ENCODE results near the gene FZD10. TPM values are rescaled to one million over a fixed set of nuclear protein-coding genes. Genes with fewer than 3 reads are reported as not detected.

Gene FZD10
- total and polyA plus RNA-seq, 2 of the 4 experiments (the other 2 are of a cell fraction) = not detected

- Histone ChIP-seq H4K5ac (ENCODE audit: low read depth, low read length) (no peak overlapping the region), H2BK120ac (ENCODE audit: low read depth, low read length) (no peak overlapping the region), H3K23ac (ENCODE audit: low read depth, low read length) (no peak overlapping the region), H3K27ac (ENCODE audit: insufficient read depth, low read length) (no peak overlapping the region), H2AK9ac (replicated peaks; ENCODE audit: low read depth, low read length, poor library complexity) (no peak overlapping the region), H3K4me1 (ENCODE audit: control insufficient read depth, insufficient read depth, low read length) (no peaks in the 10 kb centered on the region), H2BK20ac (ENCODE audit: low read depth, low read length) (no peak overlapping the region), H4K8ac (ENCODE audit: low read depth in 2 of 2, low read length in 2 of 2) (no peak overlapping the region), H2AK5ac (ENCODE audit: low read depth, low read length) (no peak overlapping the region), H3K36me3 (ENCODE audit: control insufficient read depth, insufficient read depth, low read length) (no peaks in the 10 kb centered on the region), H4K91ac (ENCODE audit: insufficient read depth, low read depth, low read length) (no peak overlapping the region), H3K9me1 (ENCODE audit: insufficient read depth, low read length) (no peaks in the 10 kb centered on the region), H3K4me2 (ENCODE audit: low read depth, low read length) (no peak overlapping the region), H3K56ac (ENCODE audit: extremely low read depth, insufficient read depth, low read length) (no peak overlapping the region), H3K9me3 (ENCODE audit: control insufficient read depth, insufficient read depth, low read length) (peaks cover 25% of the 10 kb centered on the region), H3K14ac (replicated peaks; ENCODE audit: low read depth, low read length) (no peak overlapping the region), H3K27me3 (ENCODE audit: control insufficient read depth, insufficient read depth, low read length) (no peaks in the 10 kb centered on the region), H4K20me1 (ENCODE audit: insufficient read depth, low read length) (no peaks in the 10 kb centered on the region), H3K79me1 (ENCODE audit: low read depth in 1 of 2, low read length in 2 of 2) (no peaks in the 10 kb centered on the region), H2AFZ (replicated peaks; ENCODE audit: low read length, poor library complexity) (no peak overlapping the region), H2BK15ac (ENCODE audit: low read depth, low read length) (no peak overlapping the region), H3K4ac (ENCODE audit: low read depth, low read length) (no peak overlapping the region), H2BK5ac (ENCODE audit: low read depth, low read length, poor library complexity, severe bottlenecking) (no peak overlapping the region), H3K18ac (ENCODE audit: low read depth, low read length) (no peak overlapping the region), H3K4me3 (ENCODE audit: insufficient read depth, low read depth, low read length) (no peak overlapping the region), H3K9ac (ENCODE audit: low read depth, low read length) (no peak overlapping the region)
- in situ Hi-C loops (cut with MboI; ENCODE audit: low sequenced_read_pairs) = no loop called here
- TF ChIP-seq POLR2A (IDR thresholded peaks at IDR 0.05; ENCODE audit: low read depth, low read length) (no peak), SMC3 (IDR thresholded peaks at IDR 0.05; ENCODE audit: low read depth, low read length) (no peak), MAFK (IDR thresholded peaks at IDR 0.05; ENCODE audit: low read depth, low read length) (no peak)
- DNase-seq (no peak), ATAC-seq (ENCODE audit: low read depth) (no peak)
- POLR2A ChIA-PET (ENCODE audit: unreplicated experiment) = no interaction called here
- dilution Hi-C loops (cut with HindIII; ENCODE audit: low sequenced_read_pairs, unreplicated experiment) = no loop called here
- WGBS, 2 experiments (ENCODE audit: extremely low coverage in 2 of 2, insufficient read length in 1 of 2) = no CpG with 5 or more reads among the region's 14 CpGs
- intact Hi-C loops (cut with micrococcal nuclease) = no loop called here
- CTCF ChIA-PET = no interaction called here
- no TSS peak for BruUV-seq (replicated peaks)
These were observed 15.5 kb downstream of the FZD10 start for GRCh38 chr12:130177635-130178242.

Measured in IMR-90 (cell line).